ENCODE measurements around the gene VPS26B.
"Not testable (repeated sequence)": the region's sequence is repeated elsewhere in the genome, so short reads cannot be mapped to it uniquely, and the experiment has no call there.

The VPS26B gene

DNA sequence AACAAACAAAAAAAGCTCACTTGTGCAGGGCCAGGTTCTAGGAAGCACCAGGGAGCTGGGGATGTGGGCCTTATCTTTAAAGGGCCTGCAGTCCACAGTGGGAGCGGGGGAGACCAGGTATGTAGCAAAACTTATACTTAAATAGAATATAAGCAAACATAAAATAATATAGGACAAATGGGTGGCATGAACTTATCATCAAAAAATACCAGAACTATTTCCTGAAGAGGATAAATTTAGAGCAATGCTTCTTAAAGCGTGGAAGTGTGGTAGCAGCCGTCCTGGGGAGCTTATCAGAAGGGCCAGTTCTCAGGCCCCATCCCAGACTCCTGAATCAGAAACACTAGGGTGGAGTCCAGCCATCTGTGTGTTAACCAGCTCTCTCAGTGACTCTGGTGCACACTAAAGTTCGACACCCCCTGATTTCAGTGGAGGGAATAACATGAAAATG, 9.3 kb downstream of the VPS26B start:
- no peak for DNase-seq

DNA sequence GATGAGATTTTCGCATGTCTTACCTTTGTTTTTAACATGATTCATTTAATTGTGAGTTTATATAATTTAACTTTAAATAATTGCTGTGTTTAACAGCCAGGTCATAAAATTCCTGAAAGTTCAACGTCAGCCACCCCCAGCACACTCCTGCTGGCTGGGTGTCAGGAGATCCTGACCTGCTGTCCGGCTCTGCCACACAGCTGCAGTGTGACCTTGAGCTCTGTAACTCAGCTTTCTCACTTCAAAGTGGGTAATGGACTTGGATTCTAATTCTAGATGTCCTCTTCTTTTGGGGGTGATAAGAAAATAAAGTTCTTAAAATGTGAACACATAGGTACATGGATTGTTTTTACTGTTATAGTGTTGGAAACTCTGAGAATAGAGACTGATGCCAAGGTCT, 10.9 kb downstream of the VPS26B start:
- no peak for DNase-seq

DNA sequence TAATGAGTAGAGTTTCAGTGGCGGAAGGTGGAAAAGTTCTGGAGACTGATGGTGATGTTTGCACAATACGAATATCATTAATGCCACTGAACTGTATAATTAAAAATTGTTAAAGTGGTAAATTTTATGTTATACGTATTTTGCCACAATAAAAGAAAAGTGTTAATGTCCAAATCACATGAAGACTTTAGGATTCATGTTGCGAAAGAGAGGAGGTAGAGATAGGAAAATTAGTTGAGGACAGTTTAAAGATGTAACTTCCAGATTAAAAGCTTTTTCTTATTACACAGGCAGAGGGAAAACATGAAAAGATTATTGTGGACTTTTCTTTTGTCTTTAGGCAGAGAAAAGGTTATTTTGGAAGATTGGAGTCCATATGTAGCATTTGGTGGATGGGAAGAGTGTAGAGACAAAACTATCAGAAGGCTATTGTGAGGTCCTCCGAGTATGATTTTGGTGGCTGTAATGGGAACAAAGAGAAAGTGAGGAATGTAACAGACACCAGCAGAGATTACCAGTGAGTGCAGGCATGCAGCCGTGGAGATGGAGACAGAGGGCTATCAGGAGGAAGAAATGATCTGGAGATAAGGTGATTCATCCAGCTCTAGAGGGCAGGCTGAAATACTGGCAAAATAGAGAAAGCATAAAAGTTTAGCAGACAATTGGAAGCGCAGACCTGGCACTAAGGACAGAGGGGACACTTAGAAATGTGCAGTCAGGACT, 12.5 kb downstream of the VPS26B start:
- no peak for DNase-seq

DNA sequence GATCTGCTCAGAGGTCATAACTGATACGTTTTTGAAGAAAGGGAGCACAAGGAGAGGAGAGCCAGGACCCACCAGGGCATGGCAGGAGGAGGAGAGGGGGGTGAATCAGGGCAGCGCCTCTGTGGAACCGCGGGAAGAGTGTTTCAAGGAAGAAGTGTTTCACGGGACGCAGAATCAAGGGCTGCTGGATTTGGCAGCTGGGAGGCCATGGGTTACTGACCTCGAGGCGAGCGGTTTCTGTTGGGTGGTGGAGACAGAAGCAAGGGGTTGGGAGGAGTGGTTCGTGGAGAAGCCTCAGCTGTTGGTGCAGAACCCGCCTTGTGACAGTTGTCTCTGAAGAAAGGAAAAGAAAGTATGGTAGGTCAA, 13.1 kb downstream of the VPS26B start:
- DNase-seq: no peak

DNA sequence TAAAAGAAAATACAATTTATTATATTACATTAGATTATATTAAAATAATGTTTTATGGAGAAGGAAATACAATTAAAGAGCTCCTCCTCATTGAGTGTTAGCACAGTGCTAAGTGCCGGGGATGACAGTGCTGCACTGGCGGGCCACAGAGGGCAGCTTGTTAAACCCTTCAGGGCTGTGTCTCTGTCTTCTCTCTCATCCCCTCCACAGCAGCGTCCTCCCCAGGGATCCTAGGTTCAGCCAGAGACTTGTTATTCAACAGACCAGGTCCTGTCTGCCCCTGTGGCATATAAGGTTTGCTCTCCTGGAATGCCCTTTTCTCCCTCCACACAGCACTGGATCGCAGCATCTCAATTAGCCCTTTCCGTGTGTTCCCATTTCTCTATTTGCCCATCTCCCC, 14.5 kb downstream of the VPS26B start:
- no peak for DNase-seq

DNA sequence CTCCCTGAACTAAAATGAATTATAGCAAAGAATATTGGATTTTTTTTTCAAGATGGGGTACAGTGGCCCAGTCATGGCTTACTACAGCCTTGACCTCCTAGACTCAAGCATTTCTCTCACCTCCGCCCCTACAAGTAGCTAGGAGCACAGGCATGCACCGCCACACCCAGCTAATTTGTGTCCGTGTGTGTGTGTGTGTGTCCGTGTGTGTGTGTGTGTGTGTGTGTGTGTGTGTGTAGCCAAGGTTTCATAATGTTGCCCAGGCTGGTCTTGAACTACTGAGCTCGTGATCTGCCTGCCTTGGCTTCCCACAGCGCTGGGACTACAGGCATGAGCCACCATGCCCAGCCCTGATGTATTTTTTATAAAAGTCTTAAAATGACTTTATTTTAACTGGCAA, 16.1 kb downstream of the VPS26B start:
- DNase-seq: no peak

DNA sequence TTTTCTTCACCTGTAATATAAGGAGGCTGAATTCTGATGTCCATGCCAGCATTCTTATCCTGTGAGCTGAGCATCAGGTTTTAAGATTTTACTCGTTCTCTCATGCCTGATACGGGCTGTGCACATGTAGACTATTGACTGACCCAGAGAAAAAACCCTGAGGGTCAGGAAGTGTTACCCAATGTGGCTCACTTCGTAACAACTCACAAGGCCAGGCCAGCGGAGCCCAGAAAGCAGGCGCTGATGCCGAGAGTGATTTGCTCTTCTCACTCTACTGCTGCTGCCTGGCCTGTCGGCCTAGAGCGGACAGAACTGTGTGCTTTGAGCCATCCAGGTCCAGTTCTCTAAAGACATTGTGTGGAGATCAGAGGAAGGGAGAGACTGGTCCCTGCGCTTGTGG, 17.9 kb downstream of the VPS26B start:
- no peak for DNase-seq

DNA sequence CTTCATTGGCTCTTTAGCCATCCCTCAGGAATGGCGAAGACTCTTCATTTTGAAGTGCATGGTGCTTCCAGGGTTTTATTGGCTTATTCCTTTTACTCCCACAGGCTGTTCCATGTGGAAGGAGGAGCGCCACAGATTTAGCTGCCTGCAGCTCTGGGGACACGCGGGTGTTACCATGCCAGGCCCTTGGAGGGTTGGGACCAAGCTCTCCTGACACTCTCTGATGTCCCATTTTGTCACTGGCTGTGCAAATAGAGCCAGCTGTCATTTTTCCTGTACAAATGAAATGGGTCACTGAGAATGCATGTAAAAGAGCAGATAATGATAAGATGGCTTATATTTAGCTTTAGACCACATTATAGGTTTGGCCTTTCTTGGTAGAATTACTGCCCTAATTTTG, 19.4 kb downstream of the VPS26B start:
- DNase-seq: no peak

DNA sequence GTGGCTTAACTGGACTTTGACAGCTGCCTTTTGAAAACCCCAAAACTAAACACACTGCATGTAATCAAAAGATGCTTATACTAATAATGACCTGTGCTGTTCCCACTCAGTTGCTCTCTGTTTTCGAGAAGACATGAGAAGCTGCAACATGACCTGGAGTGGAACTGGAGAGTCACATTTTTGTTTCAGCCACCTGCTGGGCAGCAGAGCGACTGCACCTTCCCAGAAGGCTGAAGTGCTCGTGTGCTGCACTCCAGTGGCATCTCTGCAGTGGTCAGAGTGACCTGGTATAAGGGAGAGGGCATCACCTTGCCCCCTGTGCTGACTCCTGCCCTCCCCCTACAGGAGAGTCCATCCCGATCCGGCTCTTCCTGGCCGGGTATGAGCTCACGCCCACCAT, 20.1 kb downstream of the VPS26B start:
- DNase-seq: peak; percentile 49

DNA sequence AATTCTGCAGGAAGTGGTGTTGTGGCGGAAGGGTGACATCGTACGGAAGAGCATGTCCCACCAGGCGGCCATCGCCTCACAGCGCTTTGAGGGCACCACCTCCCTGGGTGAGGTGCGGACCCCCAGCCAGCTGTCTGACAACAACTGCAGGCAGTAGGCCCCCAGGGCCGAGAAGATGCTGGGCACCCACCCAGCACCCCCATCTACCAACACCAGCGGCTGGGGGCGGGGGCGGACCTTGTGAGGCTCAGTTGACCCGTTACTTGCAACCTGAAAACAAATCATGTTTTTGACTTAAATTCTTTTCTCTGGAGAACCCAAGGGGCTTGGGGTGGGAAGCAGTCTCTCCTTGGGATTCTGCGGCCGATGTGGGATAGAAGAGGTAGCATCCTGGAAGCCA, 21.0 kb downstream of the VPS26B start:
- no peak for DNase-seq

DNA sequence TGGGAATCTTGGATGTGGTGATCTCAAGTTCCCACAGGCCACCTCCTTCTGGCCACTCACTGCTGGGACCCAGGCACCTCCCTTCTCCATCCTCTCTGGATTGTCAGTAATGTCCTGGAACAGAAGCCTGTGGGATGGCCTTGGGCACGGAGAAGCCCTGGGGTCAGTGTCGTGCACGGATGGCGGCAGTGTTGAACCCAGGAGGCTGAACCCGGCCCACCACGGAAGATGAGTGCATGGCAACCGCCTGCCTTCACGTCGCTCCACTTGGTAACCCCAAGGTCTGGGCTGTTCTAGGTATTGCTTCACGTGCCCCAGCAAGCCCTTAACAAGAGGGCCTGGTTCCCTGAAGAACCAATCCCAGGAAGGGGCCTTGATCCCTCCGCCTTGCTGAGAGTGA, 21.6 kb downstream of the VPS26B start:
- no peak for DNase-seq

DNA sequence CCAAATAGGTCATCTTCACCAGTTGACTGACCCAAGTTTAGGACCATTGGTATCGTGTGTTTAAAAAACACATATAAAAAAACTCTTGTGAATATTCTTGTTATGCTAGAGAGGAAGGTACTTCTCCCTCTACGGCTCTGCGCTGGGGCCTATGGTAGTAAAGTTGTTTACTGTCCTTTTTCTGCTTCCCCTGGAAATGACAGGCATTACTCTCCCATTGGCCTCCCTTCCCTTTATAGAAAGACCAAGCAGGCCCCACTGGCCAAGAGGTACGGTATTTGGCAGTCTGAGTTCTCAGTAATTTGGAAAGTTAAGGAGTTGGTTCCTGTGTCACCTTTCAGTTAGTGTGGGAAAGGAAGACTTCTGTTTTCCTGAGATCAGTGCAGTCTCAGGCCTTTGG, 22.2 kb downstream of the VPS26B start:
- DNase-seq: no peak

DNA sequence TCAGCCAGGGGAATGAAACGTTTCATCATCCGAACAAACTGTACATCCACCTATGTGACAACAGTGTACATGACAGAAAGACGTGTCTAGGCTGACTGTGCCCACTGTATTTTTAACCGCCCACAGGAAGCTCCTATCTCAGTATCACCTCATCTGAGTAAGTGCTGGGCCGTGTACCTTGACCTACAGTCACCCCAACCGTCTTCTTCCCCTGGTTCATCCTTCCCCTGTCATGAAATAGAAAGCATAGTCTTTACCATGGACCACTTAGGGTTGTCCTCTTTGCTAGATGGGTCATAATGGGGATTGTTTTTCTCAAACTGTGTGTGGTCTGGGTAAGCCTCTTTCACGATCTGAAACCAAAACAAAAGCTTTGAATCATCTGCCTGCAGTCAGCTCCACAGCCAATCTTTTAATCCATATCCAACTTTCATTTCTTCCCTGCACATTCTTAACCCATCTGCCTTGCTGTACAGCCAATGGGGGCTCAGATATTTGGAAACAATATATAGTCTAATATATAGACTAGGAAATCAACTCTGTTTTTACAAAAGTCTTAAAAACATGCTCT, 24.5 kb downstream of the VPS26B start:
- DNase-seq: no peak

DNA sequence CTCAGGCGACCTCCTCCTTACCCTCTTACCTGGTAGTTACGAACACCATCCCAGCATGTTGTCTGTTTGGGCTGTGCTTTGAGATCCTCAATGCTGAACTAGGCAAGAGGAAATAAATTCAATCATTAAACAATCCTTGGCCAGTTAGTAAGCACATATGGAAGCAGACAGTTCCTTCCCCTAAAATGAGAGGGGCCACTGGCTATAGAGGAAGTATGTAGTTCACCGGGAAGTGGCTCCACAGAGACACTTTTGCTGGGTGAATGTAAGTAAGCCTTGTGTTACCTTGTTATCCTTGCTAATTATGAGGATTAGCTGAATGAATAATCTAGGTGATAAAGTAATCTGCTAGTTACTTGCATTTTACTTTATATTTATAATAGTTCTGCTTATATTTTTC, 25.8 kb downstream of the VPS26B start:
- no peak for DNase-seq

DNA sequence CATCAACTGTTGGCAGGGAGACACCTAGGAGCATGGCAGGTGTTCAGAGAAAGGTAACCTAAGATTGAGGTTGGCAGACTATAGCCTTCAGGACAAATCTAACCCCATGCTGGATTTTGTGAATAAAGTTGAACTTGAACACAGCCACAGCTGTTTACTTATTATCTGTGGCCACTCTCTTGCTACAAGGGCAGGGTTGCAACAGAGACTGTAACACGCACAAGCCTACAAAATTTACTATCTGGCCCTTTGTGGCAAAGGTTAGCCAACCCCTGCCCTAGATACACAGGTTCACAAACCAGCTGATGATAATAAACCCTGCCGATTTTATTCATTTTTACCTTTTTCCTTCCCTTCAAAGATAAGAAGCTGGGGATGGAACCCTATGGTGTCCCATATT, 26.2 kb downstream of the VPS26B start:
- DNase-seq: no peak

DNA sequence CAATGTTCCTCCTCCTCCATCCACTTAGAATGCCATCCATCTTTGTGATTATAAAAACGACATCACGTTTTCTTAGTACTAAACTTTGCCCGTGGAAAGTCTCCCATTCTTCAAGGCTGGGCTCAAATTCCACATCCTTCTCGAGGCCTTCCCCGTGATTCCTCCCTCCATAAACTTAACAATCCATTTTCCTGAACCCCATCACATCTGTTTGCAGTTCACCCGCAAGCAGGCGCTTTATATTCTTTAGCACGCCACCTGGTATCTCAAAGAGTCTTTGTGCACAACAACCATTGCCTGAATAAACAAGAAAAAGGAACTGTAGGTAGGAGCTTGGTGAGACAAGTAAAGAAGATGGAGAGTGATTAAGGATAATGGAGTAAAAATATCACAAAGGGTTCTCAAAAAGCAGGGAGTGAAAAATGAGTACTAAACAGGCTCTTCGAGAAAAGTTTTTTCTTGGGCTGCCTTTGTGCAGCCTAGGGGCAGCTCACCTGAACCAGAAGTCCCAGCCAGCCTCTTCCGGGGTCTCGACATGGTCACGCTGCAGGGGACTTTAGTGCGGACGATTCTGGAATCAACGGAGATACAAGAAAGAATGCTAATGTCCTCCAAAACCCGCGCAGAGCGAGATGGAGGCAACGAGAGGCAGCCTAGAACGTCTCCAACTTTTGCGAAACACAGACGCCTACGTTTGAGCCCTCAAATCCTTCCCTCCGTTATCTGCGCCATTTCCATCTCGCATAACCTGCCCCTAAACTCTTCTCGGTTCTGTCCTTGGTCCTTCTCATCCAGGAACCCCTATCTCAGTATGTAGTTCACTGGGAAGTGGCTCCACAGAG, 28.1 kb downstream of the VPS26B start:
- no peak for DNase-seq

DNA sequence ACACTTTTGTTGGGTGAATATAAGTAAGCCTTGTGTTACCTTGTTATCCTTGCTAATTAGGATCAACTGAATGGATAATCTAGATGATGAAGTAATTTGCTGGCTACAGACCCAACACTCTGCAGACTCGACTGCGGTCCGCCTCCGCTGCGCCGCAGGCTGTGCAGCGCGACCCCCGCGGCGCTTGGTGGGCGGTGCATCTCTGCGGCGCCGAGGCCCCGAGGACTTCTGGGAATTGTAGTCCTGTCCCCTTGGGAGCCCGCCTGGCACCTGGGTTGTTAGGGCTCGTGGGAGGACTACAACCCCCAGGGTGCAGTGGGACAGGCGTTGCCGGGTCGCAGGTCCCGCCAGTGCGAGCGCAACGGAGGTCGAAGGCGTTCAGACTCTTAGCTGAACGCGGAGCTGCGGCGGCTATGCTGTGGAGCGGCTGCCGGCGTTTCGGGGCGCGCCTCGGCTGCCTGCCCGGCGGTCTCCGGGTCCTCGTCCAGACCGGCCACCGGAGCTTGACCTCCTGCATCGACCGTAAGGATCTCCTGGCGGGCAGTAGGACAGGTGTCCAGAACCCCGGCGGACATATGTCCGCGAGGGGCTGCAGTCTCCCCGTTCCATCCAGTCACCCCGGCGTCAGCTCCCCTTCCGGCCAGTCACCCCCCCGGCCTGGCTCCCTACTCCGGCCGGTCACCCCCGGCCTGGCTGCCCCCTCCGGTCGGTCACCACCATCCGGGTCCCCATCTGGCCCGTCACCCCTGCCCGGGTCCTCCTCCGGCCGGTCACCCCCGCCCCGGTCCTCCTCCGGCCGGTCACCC, 28.9 kb downstream of the VPS26B start, which contains the start of the genes ACAD8 and THYN1:
TSS of gene ACAD8 (plus strand) at position 381 of the 806 bp plus-strand sequence. CDS start at position 414, 33 bp downstream.
TSS of gene THYN1 (minus strand) at position 165 of the 806 bp plus-strand sequence. CDS start 470 bp downstream, outside the sequence.
- DNase-seq: peak; percentile 96

DNA sequence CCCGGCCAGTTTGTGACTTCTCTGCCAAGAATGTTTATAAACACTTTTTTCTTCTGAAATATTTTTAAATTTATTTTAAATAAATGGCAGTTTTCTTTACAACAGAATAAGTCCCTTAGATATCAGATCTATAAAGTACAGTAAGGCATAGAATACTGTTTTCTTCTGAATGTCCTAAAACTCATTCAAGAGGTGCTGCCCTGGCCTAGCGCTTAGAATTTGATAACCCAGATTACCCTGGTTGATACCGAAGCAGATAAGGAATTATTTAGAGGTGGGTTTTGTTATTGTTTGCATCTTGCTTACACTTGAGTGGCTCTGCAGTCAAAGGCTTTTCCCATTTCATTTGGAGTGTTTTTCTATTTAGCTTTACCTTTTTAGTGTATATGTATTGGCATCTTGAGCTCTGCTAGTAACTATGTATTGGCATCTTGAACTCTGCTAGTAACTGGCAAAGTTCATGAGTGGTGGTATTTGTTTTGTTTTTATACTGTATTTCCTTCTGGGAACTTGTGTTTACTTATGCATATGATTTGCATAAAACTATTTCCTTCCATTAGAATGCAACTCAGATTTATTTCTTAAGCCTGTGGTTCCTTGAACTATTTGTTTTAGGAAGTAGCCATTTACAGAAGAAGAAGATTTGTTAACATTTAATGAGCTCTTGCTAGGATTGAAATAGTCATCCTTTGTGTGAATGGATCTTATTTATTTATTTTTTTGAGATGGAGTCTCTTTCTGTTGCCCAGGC, 30.1 kb downstream of the VPS26B start:
- DNase-seq: no peak

DNA sequence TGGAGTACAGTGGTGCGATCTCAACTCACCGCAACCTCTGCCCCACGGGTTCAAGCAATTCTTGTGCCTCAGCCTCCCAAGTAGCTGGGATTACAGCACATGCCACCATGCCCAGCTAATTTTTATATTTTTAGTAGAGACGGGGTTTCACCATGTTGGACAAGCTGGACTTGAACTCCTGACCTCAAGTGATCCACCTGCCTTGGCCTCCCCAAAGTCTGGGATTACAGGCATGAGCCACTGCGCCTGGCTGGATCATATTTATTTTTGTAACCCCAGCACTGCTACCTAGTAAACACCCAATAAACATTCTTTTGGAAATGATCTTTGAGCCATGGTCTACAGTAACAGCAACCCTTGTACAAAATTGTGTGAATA, 30.7 kb downstream of the VPS26B start:
- DNase-seq: not testable (repeated sequence)

DNA sequence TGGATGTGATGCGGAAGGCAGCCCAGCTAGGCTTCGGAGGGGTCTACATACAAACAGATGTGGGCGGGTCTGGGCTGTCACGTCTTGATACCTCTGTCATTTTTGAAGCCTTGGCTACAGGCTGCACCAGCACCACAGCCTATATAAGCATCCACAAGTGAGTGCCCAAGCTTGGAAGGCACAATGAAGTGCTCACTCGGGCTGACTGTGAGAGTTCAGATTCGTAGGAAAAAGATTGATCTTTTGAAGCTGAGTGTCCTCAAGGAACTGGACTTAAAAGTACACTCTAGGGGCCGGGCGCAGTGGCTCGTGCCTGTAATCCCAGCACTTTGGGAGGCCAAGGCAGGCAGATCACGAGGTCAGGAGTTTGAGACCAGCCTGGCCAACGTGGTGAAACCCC, 32.6 kb downstream of the VPS26B start:
- no peak for DNase-seq

DNA sequence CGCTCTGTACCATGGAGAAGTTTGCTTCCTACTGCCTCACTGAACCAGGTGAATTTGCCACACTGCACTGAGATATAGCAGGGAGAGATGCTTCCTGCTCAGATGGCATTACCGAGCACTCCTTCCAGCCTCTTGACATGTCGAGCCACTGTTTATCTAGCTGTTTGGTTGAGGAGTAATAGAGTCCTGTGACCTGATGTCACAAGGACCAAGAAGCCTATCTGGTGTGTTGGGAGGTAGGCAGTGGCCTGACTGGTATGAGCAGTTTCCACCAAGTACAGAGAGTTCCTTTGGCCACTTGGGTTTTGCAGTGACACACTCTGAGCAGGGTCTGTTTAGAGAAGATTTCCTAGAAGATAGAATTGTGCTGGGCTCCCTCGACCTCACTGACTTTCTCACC, 34.1 kb downstream of the VPS26B start:
- no peak for DNase-seq

DNA sequence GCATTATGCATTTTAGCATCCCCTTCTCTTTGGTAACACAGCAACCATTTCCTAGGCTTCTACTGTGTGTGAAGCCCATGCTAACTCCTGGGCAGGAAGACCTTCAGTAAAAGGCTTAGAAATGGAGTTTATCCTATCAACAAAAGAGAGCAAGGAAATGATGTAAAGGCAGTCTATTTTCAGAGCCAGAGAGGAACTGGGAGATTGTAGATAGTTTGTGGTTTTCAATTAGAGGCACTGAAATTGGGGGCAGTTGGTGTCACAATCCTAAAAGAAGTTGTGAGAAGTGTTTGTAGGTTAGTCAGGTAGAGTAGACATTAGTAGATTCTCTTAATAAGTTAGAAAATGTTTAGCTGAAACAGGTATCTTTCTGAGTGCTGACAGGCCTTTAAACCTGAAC, 36.0 kb downstream of the VPS26B start:
- DNase-seq: no peak
